Transverse colon (tissue), 4 donors: ENCODE measurements around the gene MPV17L. TPM values are rescaled to one million over a fixed set of nuclear protein-coding genes. Genes with fewer than 3 reads are reported as not detected.
"Not testable (repeated sequence)": the region's sequence is repeated elsewhere in the genome, so short reads cannot be mapped to it uniquely, and the experiment has no call there.

Experiments used
- DNase-seq: peaks from one replicate; pipeline ENCODE4 v3.0.0-alpha.2; 2019
- H3K27ac ChIP-seq, 4 donors: fragments of 200-600 bp; sonication (generic); 2 replicates each; pipeline ENCODE4 v1.5.1; 2016 to 2018; ENCODE audit warnings: inconsistent platforms in 4 of 4
- H3K27me3 ChIP-seq: fragments of 200-600 bp; sonication (generic); 2 replicates; pipeline ENCODE4 v1.5.1; 2017; ENCODE audit warnings: inconsistent platforms
- H3K36me3 ChIP-seq, 4 donors: fragments of 200-600 bp; sonication (generic); 2 replicates each; pipeline ENCODE4 v1.5.1; 2017 to 2019; ENCODE audit warnings: inconsistent platforms in 4 of 4
- H3K4me1 ChIP-seq, 4 donors: fragments of 200-600 bp; sonication (generic); 2 replicates each; pipeline ENCODE4 v1.5.1; 2017 to 2020; ENCODE audit warnings: inconsistent platforms in 4 of 4
- H3K4me3 ChIP-seq, 4 donors: fragments of 200-600 bp; sonication (generic); 1 replicate in 1 of 4; 2 replicates in 3 of 4; pipeline versions ENCODE4 v1.5.1 to v1.6.1; 2017 to 2019; ENCODE audit warnings: inconsistent platforms in 4 of 4
- H3K9me3 ChIP-seq, 2 donors: fragments of 200-600 bp; sonication (generic); 2 replicates each; pipeline ENCODE4 v1.5.1; 2017 to 2019; ENCODE audit warnings: inconsistent platforms in 2 of 2
- EP300 ChIP-seq: sonication (generic); formaldehyde crosslinking; IDR thresholded peaks from one replicate; pipeline ENCODE4 v1.6.1; 2017; ENCODE audit warnings: antibody characterized with exemption, low read depth
- POLR2A ChIP-seq: fragments of 450-650 bp; IDR thresholded peaks from one replicate; pipeline ENCODE4 v1.6.1; 2016; ENCODE audit warnings: antibody characterized with exemption, mild to moderate bottlenecking, moderate library complexity
- POLR2AphosphoS5 ChIP-seq, 3 donors: sonication (generic); formaldehyde crosslinking; IDR thresholded peaks; one replicate each; pipeline ENCODE4 v1.6.1; 2016; ENCODE audit warnings: antibody characterized with exemption in 3 of 3
- WGBS, 2 donors: methylation state at CpG; one replicate each; pipeline ENCODE4 v1.1.5; 2018; ENCODE audit warnings: low coverage in 1 of 2; 5-methylcytosine and 5-hydroxymethylcytosine counted together
- in situ Hi-C, 4 donors: fragments of 200-750 bp; cut with MboI; loops; one replicate each; pipeline versions ENCODE4 v1.15.0 to v1.15.1; 2017; ENCODE audit warnings: low sequenced_read_pairs in 3 of 4, low pct_ligation_motif_present in 1 of 4, low pct_unique_long_range_greater_than_20kb in 1 of 4
- intact Hi-C: fragments of 100-400 bp; cut with DNase I; formaldehyde crosslinking; loops from one replicate; pipeline ENCODE4 v1.15.1; 2023; ENCODE audit warnings: low total_unique reads
- total RNA-seq, 4 donors: library from RNA; depleted of rRNA; stranded (reverse); fragments of >200 nt; gene quantifications; one replicate each; pipeline ENCODE4 v1.1.0, GENCODE V29; 2016
- TF ChIP-seq, protein P1 (sequence below), 5 experiments: fragments of 200-600 bp in 3 of 5; fragments of 450-650 bp in 2 of 5; sonication (generic) in 3 of 5; IDR thresholded peaks; 1 replicate in 2 of 5; 2 replicates in 3 of 5; pipeline ENCODE4 v1.5.1; 2016 to 2017; ENCODE audit warnings: antibody characterized with exemption in 5 of 5, inconsistent platforms in 3 of 5, mild to moderate bottlenecking in 2 of 5, moderate library complexity in 1 of 5

The MPV17L gene
- total RNA-seq, 4 donors from 2014 or later, result 0.37 to 6.3 (median 4.6) TPM

DNA sequence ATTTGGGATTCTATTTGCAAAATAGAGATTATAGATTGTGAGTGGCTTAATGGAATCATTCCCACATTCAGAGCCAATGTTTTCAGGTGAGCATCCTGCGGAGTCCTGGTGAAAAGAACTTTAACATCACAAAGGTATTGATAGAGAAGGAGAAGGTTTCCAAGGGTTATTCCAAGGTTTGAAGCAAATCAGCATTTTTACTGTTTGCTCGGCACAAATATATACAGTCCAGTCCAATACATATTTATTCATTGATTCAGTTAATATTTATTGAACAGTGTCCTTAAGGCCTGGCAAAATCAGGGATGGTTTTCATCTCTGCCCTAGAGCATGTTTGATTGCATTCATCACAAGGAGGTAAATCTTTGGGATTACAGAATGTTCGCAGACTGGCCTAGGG is 6.4 kb downstream of the MPV17L start:
- intact Hi-C loops (no loop called here), in situ Hi-C loops (loop anchor here in 1 of 4 donors (25.0 kb wide), 1 partner anchor 735 kb away; no protein-coding TSS in a partner anchor)
- Histone ChIP-seq H3K4me1 (no peaks in the 10 kb centered on the region), H3K4me3 (no peak overlapping the region), H3K27me3 (no peaks in the 10 kb centered on the region), H3K9me3 (no peaks in the 10 kb centered on the region), H3K27ac (no peak overlapping the region), H3K36me3 (no peaks in the 10 kb centered on the region)
- DNase-seq, result no peak
- 94 to 97% methylated on average over 3 of the region's 3 CpGs for WGBS, 2 donors
- TF ChIP-seq POLR2A (no peak), EP300 (no peak), POLR2AphosphoS5 (IDR thresholded peaks at IDR 0.05) (no peak)
- TF ChIP-seq, protein P1, sequence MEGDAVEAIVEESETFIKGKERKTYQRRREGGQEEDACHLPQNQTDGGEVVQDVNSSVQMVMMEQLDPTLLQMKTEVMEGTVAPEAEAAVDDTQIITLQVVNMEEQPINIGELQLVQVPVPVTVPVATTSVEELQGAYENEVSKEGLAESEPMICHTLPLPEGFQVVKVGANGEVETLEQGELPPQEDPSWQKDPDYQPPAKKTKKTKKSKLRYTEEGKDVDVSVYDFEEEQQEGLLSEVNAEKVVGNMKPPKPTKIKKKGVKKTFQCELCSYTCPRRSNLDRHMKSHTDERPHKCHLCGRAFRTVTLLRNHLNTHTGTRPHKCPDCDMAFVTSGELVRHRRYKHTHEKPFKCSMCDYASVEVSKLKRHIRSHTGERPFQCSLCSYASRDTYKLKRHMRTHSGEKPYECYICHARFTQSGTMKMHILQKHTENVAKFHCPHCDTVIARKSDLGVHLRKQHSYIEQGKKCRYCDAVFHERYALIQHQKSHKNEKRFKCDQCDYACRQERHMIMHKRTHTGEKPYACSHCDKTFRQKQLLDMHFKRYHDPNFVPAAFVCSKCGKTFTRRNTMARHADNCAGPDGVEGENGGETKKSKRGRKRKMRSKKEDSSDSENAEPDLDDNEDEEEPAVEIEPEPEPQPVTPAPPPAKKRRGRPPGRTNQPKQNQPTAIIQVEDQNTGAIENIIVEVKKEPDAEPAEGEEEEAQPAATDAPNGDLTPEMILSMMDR (IDR thresholded peaks at IDR 0.05), result no peak

DNA sequence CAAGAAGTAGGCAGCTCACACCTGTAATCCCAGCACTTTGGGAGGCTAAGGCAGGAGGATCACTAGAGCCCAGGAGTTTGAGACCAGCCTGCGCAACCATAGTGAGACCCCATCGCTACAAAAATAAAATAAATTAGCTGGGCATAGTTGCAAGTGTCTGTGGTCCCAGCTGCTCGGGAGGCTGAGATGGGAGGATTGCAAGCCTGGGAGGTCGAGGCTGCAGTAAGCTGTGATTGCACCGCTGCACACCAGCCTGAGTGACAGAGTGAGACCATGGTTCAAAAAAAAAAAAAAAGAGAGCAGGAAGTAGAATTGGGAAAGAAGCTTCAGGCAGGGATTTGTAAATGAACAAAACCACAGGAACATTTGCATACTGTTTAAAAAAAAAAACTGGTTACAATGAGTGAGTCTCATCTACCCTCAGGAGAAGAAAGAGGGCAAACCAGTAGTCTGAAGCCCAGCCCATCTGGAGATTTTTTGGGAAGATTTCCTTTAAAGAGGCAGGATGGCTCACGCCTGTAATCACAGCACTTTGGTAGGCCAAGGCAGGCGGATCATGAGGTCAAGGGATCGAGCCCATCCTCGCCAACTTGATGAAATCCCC is 7.9 kb downstream of the MPV17L start:
- no peak for DNase-seq
- in situ Hi-C loops (loop anchor here in 1 of 4 donors (25.0 kb wide), 1 partner anchor 734 kb away; no protein-coding TSS in a partner anchor), intact Hi-C loops (no loop called here)
- no peaks in the 10 kb centered on the region for H3K27me3 ChIP-seq
- H3K4me1 ChIP-seq, result no peaks in the 10 kb centered on the region
- no peak overlapping the region for H3K4me3 ChIP-seq
- H3K9me3 ChIP-seq, result no peaks in the 10 kb centered on the region
- TF ChIP-seq POLR2AphosphoS5 (IDR thresholded peaks at IDR 0.05) (no peak), EP300 (no peak), POLR2A (no peak)
- TF ChIP-seq, protein P1 (IDR thresholded peaks at IDR 0.05), result no peak
- H3K36me3 ChIP-seq, result no peaks in the 10 kb centered on the region
- no peak overlapping the region for H3K27ac ChIP-seq
- 80 to 92% methylated on average over 4 to 9 of the region's 9 CpGs for WGBS, 2 donors

- H3K4me3 ChIP-seq, H3K27me3 ChIP-seq, H3K36me3 ChIP-seq, H3K9me3 ChIP-seq, DNase-seq, intact Hi-C loops, H3K4me1 ChIP-seq: not testable (repeated sequence)
- in situ Hi-C loops, result loop anchor here in 1 of 4 donors (25.0 kb wide), 1 partner anchor 733 kb away; no protein-coding TSS in a partner anchor
- 82 to 100% methylated on average over 2 to 3 of the region's 3 CpGs for WGBS, 2 donors
- H3K27ac ChIP-seq, result peak overlapping the region in 1 of 4 donors; percentile 25
Measured at GRCh38 chr16:15404091-15404490, 8.5 kb downstream of the MPV17L start.

- intact Hi-C loops, result no loop called here
- Histone ChIP-seq H3K4me1 (no peaks in the 10 kb centered on the region), H3K36me3 (no peaks in the 10 kb centered on the region), H3K27me3 (no peaks in the 10 kb centered on the region), H3K9me3 (no peaks in the 10 kb centered on the region), H3K27ac (peak overlapping the region in 1 of 4 donors; percentile 25), H3K4me3 (no peak overlapping the region)
- in situ Hi-C loops, result loop anchor here in 1 of 4 donors (25.0 kb wide), 1 partner anchor 733 kb away; no protein-coding TSS in a partner anchor
- DNase-seq, result peak; percentile 14
- TF ChIP-seq POLR2AphosphoS5 (IDR thresholded peaks at IDR 0.05), result no peak
- TF ChIP-seq, protein P1 (IDR thresholded peaks at IDR 0.05), result no peak
- TF ChIP-seq POLR2A, result no peak
- no peak for TF ChIP-seq EP300
- WGBS, 2 donors, result 62 to 73% methylated on average over 4 of the region's 4 CpGs
Measured at GRCh38 chr16:15404792-15405191, 9.2 kb downstream of the MPV17L start.

DNA sequence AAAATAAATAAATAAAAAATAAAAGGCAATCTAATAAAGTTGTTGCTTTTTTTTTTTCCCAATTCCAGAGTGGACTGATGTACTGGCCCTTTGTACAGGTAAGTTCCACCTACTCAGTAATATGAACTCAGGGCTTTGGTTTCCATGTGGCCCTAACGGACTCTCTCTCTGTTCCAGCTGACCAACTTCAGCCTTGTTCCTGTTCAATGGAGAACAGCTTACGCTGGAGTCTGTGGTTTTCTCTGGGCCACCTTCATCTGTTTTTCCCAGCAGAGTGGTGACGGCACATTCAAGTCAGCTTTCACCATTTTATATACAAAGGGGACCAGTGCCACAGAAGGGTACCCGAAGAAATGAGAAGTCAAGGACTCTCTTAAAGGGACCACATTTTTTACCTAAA is 12.2 kb downstream of the MPV17L start:
- DNase-seq, H3K27me3 ChIP-seq, H3K4me3 ChIP-seq, H3K27ac ChIP-seq, H3K36me3 ChIP-seq, H3K9me3 ChIP-seq, intact Hi-C loops, H3K4me1 ChIP-seq: not testable (repeated sequence)
- in situ Hi-C loops, result loop anchor here in 1 of 4 donors (25.0 kb wide), 1 partner anchor 730 kb away; no protein-coding TSS in a partner anchor
- WGBS, 2 donors, result 83 to 88% methylated on average over 4 of the region's 4 CpGs

DNA sequence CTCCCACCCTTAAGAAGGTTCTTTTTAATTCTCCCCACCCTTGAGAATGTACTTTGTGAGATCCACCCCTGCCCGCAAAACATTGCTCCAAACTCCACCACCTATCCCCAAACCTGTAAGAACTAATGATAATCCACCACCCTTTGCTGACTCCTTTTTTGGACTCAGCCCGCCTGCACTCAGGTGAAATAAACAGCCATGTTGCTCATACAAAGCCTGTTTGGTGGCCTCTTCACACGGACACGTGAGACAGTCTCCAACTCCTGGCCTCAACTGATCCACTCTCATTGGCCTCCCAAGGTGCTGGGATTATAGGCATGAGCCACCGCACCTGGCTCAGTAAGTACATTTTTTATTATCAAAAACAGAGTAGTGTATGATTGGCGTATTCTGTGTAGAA is 13.9 kb downstream of the MPV17L start:
- in situ Hi-C loops, result loop anchor here in 1 of 4 donors (25.0 kb wide), 1 partner anchor 728 kb away; no protein-coding TSS in a partner anchor

More for the DNA sequence above, 13.9 kb downstream of the MPV17L start:
- H3K4me3 ChIP-seq, H3K27me3 ChIP-seq, intact Hi-C loops, H3K4me1 ChIP-seq, H3K27ac ChIP-seq, DNase-seq, H3K36me3 ChIP-seq, H3K9me3 ChIP-seq: not testable (repeated sequence)
- WGBS, 2 donors, result 89 to 90% methylated on average over 3 to 6 of the region's 6 CpGs
